Large intestine (tissue), 3 donors: ENCODE results near the gene HES1. TPM values are rescaled to one million over a fixed set of nuclear protein-coding genes. Genes with fewer than 3 reads are reported as not detected.

ENCODE experiments used
- DNase-seq, 2 donors: peaks; one replicate each; pipeline versions ENCODE4 v3.0.0 to v3.0.0-alpha.2; 2013
- H3K27ac ChIP-seq: one replicate; pipeline ENCODE4 v1.5.1; 2013; ENCODE audit warnings: low read length
- H3K27me3 ChIP-seq: 2 replicates; pipeline ENCODE4 v1.6.1; 2013; ENCODE audit warnings: low read length; ENCODE audit not compliant: control insufficient read depth, insufficient read depth
- H3K36me3 ChIP-seq: 2 replicates; pipeline ENCODE4 v1.6.1; 2013; ENCODE audit warnings: low read length; ENCODE audit not compliant: control insufficient read depth, insufficient read depth
- H3K4me1 ChIP-seq: one replicate; pipeline ENCODE4 v1.6.1; 2013; ENCODE audit warnings: low read length; ENCODE audit not compliant: control insufficient read depth, insufficient read depth
- H3K4me3 ChIP-seq: one replicate; pipeline ENCODE4 v1.5.1; 2013; ENCODE audit warnings: low read length
- H3K9me3 ChIP-seq: one replicate; pipeline ENCODE4 v1.6.1; 2013; ENCODE audit warnings: mild to moderate bottlenecking, low read depth, low read length, moderate library complexity; ENCODE audit not compliant: control insufficient read depth
- WGBS: methylation state at CpG from one replicate; pipeline ENCODE4 v1.1.5; 2013; ENCODE audit warnings: low lambda C conversion rate; ENCODE audit not compliant: insufficient coverage; 5-methylcytosine and 5-hydroxymethylcytosine counted together
- polyA plus RNA-seq: library from polyadenylated mRNA; unstranded; fragments of 120-200 nt; gene quantifications from one replicate; pipeline ENCODE4 v1.2.1, GENCODE V29; 2013

Gene HES1
- polyA plus RNA-seq, 1 donor: 53.9 TPM

GRCh38 chr3:194156095-194156494 is 20.1 kb downstream of the HES1 start:
- H3K9me3 ChIP-seq: peaks cover 3% of the 10 kb centered on the region
- H3K27ac ChIP-seq: no peak overlapping the region
- no peak for DNase-seq
- H3K36me3 ChIP-seq: no peaks in the 10 kb centered on the region
- no peaks in the 10 kb centered on the region for H3K27me3 ChIP-seq
- H3K4me3 ChIP-seq: no peak overlapping the region
- WGBS: 100% methylated on average over 3 of the region's 9 CpGs
- peaks cover 27% of the 10 kb centered on the region for H3K4me1 ChIP-seq

- H3K4me3 ChIP-seq: no peak overlapping the region
- WGBS: no CpG with 5 or more reads among the region's 3 CpGs
- H3K4me1 ChIP-seq: peaks cover 54% of the 10 kb centered on the region
- H3K27me3 ChIP-seq: no peaks in the 10 kb centered on the region
- peaks cover 3% of the 10 kb centered on the region for H3K9me3 ChIP-seq
- DNase-seq: peak; percentile 88 to 95
- H3K27ac ChIP-seq: peak overlapping the region; percentile 81
- no peaks in the 10 kb centered on the region for H3K36me3 ChIP-seq
These were observed 23.0 kb downstream of the HES1 start for GRCh38 chr3:194158942-194159439.

DNA sequence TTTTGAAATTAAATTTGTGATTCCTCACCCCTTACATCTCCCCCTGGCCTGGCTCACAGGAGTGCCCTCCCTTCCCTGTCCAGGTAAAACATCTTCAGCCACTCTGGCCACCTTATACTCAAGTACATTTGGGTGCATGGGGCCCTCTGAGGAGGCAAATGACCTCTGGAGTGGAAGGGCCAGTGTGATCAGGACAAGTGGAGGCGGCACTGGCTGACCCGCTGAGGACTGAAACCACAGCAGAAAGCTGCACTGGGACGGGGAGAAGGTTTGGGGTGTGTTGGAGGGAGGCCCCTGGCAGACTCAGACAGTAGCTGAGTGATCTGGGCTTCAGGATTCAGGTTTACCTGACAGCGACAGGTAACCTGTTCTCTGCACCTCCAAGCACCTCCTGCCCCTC is 24.2 kb downstream of the HES1 start:
- no peak overlapping the region for H3K4me3 ChIP-seq
- no peaks in the 10 kb centered on the region for H3K36me3 ChIP-seq
- H3K27ac ChIP-seq: peak overlapping the region; percentile 81
- H3K4me1 ChIP-seq: peaks cover 58% of the 10 kb centered on the region
- no peaks in the 10 kb centered on the region for H3K9me3 ChIP-seq
- no CpG with 5 or more reads among the region's 4 CpGs for WGBS
- no peaks in the 10 kb centered on the region for H3K27me3 ChIP-seq
- no peak for DNase-seq

GRCh38 chr3:194161131-194162045 is 25.4 kb downstream of the HES1 start:
- peaks cover 61% of the 10 kb centered on the region for H3K4me1 ChIP-seq
- no CpG with 5 or more reads among the region's 15 CpGs for WGBS
- H3K36me3 ChIP-seq: no peaks in the 10 kb centered on the region
- peak overlapping the region; percentile 32 for H3K27ac ChIP-seq
- peak in 1 of 2 donors; percentile 68 for DNase-seq
- H3K27me3 ChIP-seq: no peaks in the 10 kb centered on the region
- no peaks in the 10 kb centered on the region for H3K9me3 ChIP-seq
- H3K4me3 ChIP-seq: no peak overlapping the region

DNA sequence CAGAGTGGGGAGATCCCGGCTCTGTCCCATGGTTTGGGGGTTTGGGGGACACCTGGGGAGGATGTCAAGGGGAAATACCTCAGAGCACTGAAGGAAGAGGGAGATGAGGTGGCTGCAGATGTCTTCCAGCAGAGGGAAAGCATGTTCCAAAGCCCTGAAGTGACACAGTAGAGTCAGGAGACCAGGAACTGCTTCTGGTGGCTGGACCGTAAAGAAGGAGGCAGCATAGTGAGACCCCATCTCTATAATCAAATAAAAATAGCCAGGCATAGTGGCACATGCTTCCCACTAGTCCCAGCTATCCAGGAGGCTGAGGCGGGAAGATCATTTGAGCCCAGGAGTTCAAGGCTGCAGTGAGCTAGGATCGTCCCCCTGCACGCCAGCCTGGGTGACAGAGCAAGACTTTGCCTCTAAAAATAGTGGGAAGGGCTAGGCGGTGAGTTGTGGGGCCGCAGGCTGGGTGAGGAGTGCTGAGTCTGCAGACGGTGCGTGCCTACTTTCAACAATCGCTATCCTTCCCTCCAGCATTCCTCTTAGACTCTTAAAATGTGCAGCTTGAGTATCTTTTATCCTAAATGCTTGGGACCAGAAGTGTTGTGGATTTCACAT is 26.2 kb downstream of the HES1 start:
- DNase-seq: peak in 1 of 2 donors; percentile 49
- no CpG with 5 or more reads among the region's 10 CpGs for WGBS
- Histone ChIP-seq H3K36me3 (no peaks in the 10 kb centered on the region), H3K9me3 (no peaks in the 10 kb centered on the region), H3K27ac (no peak overlapping the region), H3K4me3 (no peak overlapping the region), H3K27me3 (no peaks in the 10 kb centered on the region), H3K4me1 (peaks cover 61% of the 10 kb centered on the region)

DNA sequence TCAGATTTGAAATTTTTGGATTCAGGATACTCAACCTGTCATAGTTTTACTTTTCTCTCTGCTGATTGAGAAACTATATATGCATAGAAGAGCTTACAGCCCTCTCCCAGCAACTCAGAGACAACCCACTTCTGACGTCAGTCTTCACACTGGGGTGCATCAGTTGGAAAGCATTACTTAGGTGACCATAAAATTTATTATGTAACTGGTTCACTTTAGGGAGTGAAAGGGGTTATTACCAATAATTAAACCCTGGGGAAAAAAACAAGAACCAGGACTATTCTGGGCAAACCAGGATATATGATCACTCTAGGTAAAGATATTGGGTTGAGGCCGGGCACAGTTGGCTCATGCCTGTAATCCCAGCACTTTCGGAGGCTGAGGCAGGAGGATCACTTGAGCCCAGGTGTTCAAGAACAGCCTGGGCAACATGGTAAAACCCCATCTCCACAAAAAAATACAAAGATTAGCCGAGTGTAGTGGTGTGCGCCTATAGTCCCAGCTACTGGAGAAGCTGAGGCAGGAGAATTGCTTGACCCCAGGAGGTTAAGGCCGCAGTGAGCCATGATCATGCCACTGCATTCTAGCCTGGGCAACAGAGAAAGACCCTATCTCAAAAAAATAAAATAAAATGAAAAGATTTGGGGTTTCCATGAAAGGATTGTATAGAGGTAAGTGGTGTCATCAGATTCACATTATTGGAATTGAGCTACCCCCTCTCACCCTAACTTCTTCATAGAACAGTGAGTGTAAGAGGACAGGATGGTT is 27.1 kb downstream of the HES1 start:
- H3K4me1 ChIP-seq: peaks cover 61% of the 10 kb centered on the region
- WGBS: no CpG with 5 or more reads among the region's 6 CpGs
- no peak overlapping the region for H3K4me3 ChIP-seq

GRCh38 chr3:194163697-194164096 is 27.7 kb downstream of the HES1 start:
- Histone ChIP-seq H3K27me3 (no peaks in the 10 kb centered on the region), H3K36me3 (no peaks in the 10 kb centered on the region), H3K27ac (no peak overlapping the region), H3K4me3 (no peak overlapping the region), H3K4me1 (peaks cover 57% of the 10 kb centered on the region), H3K9me3 (no peaks in the 10 kb centered on the region)
- no CpG with 5 or more reads among the region's 5 CpGs for WGBS
- peak in 1 of 2 donors; percentile 50 for DNase-seq

More for the DNA sequence above, 27.1 kb downstream of the HES1 start:
- DNase-seq: no peak
- Histone ChIP-seq H3K9me3 (no peaks in the 10 kb centered on the region), H3K27ac (no peak overlapping the region), H3K27me3 (no peaks in the 10 kb centered on the region), H3K36me3 (no peaks in the 10 kb centered on the region)

DNA sequence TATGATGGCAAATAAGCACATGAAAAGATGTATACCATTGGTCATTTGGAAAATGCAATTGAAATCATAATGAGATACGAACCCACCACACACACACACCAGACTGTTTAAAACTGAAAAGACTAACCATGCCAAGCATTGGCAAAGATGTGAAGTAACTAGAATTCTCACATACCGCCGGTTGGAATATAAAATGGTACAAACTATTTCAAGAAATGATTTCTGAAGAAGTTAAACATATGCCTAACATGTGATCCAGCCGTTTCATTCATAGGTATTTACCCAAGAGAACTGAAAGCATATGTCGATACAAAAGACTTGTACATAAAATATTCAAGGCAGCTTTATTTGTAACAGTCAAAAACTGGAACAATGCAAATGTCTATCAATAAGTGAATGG is 28.9 kb downstream of the HES1 start:
- H3K27me3 ChIP-seq: no peaks in the 10 kb centered on the region
- DNase-seq: no peak
- peaks cover 47% of the 10 kb centered on the region for H3K4me1 ChIP-seq
- no peaks in the 10 kb centered on the region for H3K36me3 ChIP-seq
- WGBS: 83% methylated on average over 2 of the region's 5 CpGs
- H3K9me3 ChIP-seq: no peaks in the 10 kb centered on the region
- no peak overlapping the region for H3K27ac ChIP-seq
- H3K4me3 ChIP-seq: no peak overlapping the region

- WGBS: 100% methylated on average over 1 of the region's 7 CpGs
- H3K27ac ChIP-seq: peak overlapping the region; percentile 13
- H3K4me3 ChIP-seq: no peak overlapping the region
- H3K27me3 ChIP-seq: no peaks in the 10 kb centered on the region
- H3K9me3 ChIP-seq: no peaks in the 10 kb centered on the region
- H3K4me1 ChIP-seq: peaks cover 41% of the 10 kb centered on the region
- DNase-seq: no peak
- no peaks in the 10 kb centered on the region for H3K36me3 ChIP-seq
These were observed 29.5 kb downstream of the HES1 start for GRCh38 chr3:194165271-194166018.
